ENCODE data around the gene SFXN3. TPM values are rescaled to one million over a fixed set of nuclear protein-coding genes. Genes with fewer than 3 reads are reported as not detected.

SFXN3 gene
- total RNA-seq, 1 experiment from 2014 or later: 32.1 TPM

DNA sequence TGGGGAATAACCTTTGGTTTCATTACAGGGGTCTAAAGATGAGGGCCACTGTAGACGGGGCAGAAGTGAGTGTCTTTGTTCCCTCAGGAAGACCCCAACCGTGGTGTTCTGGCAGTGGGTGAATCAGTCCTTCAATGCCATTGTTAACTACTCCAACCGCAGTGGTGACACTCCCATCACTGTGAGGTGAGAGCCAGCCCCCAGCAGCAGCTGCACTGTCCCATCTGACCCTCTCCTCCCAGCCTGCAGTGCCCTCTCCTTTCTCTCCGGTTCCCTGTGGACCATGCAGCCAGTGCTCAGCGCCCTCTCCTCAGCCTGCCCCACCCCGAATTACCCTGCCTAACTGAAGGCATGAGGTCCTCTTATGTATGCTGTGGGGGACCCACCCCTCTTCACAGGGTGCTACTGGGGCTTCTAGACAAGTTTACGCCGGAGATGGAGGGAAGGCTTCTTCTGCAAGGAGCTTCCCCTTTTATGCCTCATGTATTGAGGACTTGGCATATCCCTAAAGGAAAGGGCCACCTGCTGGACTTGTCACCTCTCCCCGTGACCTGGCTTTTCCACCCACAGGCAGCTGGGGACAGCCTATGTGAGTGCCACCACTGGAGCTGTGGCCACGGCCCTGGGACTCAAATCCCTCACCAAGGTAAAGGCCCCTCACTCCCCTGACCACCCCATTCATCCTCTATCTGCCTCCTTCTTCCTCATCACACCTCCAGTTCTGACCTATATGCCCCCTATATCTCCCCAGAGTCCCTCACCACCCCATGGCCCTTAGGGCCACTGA, 5.1 kb downstream of the SFXN3 start:
- no peak for DNase-seq (ENCODE audit: low read depth)

GRCh38 chr10:101036726-101037125, 5.7 kb downstream of the SFXN3 start:
- no peak for DNase-seq (ENCODE audit: low read depth)

DNA sequence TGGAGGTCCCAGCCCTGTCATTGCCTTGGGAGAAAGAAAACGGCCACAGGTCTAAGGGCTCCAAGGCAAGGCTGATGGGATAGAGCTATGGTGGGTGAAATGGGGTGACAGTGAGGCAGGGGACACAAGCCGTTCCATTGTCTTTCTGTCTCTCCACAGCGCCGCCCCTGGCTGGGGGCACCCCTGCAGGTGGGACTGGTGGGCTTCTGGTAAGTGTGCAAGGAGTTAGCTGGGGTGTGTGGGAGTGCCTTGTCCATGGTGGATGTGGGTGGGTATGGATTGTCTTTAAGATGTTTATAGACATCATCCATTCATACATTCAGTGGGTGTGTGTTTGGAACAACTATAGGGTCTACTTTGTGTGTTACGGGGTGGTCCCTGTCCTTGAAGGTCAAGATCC, 7.5 kb downstream of the SFXN3 start:
- no peak for DNase-seq (ENCODE audit: low read depth)

DNA sequence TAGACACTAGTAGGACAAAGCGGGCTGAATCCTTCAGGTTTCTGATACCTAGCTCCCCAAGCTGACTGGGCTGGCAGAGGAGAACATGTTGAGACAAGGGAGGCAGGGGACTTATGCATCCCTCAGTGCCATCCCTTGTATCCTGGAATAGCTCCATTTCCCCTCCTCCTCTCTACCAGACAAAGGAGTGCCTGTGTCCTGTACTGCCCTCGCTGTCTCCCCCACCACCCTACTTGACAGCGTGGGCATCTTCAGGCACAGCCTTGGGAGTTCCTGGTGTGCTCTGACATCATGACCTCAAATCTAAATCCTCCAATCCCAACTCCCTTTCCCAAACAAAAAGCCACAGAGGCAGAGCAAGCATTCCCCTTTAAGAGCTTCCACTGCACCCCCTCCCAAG, 9.0 kb downstream of the SFXN3 start:
- DNase-seq (ENCODE audit: low read depth): no peak

- DNase-seq (ENCODE audit: low read depth): no peak
Measured at GRCh38 chr10:101040851-101041250, 9.8 kb downstream of the SFXN3 start.

DNA sequence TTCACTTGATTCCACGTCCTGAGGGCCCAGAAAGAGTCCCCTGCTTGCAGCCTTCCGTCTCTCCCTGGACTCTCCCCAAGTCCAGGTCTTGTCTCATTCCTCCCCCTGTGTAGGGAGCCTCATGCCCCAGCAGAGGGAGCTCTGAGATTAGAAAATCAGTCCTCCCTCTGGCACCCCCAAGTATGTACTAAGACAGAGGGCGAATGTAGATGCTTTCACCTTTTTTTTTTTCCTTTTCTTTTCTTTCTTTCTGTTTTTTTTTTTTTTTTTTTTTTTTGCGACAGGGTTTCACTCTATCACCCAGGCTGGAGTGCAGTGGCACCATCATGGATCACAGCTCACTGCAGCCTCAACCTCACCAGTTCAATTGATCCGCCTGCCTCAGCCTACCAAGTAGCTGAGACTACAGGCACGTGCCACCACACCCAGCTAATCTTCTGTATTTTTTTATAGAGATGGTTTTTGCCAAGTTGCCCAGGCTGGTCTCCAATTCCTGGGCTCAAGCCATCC, 10.3 kb downstream of the SFXN3 start:
- peak; percentile 69 for DNase-seq (ENCODE audit: low read depth)

DNA sequence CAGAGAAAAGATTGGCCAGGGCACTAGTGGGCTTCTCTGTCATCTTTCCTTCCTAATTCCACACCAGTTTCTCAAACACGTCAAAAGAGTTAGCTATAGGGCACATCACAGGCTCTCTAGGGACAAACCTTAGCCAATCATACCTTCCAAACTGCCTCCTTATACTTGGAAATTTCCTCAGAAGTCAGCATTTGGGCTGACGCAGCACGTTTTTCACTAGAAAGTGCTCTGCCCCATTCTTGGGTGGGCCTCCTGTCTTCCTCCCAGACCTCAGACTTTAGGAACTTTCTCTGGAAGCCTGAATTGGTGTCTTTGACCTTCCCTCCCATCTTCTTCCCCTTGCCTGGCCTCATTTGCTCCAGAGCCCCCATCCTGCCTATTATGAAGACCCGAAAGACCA, 11.1 kb downstream of the SFXN3 start:
- DNase-seq (ENCODE audit: low read depth): no peak

DNA sequence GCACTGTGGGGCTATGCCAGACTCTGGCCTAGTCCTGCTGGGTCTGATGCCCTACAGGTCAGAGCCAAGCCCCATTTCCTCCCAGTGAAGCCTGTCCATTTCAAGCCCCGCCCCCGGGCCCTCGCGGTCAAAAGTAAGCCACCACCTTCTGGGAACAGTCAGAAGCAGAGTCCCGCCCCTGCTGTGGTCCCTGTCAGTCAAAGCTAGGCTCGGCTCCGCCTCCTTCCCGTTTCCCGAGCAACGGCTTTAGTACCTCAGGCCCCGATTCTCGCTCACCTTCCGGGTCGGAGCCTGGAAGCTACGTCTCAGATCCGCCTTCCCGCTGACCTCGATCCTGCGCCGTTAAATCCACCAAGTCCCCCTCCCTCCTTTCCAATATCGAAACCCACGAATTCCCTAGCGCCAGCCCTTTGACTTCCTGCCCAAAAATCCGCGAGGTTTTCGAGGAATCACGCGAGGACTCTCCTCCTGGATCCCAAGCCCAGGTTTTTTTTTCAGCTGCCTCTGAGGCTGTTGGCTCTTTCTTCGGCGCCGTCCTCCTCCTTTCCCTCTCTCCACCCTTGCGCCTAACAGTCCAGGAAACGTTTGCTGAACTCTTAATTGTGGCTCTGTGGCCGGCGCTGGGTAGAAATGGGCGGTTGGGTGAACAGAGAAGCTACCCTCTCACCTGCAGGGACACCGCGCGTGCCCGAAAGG, 11.8 kb downstream of the SFXN3 start:
- DNase-seq (ENCODE audit: low read depth): peak; percentile 95

DNA sequence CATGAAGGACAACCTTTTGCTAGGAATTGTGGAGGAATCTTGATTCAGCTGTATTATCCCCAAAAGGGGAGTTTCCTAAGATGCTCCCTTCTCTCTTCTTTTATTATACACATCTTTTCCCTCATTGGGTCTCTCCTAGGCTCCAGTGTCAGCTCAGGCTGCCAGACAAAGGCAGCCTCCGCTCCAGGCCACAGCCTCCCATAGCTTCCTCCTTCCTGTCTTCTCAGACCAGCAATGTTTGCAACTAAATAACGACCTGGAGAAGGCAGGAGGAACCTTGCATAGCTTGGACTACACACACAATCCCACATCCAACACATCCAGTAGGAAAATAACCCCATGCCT, 12.3 kb downstream of the SFXN3 start:
- no peak for DNase-seq (ENCODE audit: low read depth)

DNA sequence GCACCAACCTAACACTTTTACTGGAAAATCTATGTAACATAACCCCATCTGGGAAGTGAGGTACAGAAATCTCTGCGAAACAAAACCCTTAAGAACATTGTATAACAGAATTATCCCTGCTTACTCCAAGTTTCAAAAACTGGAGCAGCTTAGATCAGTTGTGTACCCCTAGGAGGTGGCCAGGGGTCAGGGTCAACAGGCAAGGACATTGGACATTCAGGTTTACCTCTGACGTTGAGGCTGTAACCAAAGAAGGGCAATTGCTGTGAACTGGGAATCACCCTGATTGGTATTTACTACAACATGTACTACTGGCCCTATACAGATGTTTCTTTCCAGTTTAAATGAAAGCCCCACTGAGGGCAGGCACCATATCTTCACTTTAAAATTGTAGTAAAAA, 13.1 kb downstream of the SFXN3 start:
- no peak for DNase-seq (ENCODE audit: low read depth)

DNA sequence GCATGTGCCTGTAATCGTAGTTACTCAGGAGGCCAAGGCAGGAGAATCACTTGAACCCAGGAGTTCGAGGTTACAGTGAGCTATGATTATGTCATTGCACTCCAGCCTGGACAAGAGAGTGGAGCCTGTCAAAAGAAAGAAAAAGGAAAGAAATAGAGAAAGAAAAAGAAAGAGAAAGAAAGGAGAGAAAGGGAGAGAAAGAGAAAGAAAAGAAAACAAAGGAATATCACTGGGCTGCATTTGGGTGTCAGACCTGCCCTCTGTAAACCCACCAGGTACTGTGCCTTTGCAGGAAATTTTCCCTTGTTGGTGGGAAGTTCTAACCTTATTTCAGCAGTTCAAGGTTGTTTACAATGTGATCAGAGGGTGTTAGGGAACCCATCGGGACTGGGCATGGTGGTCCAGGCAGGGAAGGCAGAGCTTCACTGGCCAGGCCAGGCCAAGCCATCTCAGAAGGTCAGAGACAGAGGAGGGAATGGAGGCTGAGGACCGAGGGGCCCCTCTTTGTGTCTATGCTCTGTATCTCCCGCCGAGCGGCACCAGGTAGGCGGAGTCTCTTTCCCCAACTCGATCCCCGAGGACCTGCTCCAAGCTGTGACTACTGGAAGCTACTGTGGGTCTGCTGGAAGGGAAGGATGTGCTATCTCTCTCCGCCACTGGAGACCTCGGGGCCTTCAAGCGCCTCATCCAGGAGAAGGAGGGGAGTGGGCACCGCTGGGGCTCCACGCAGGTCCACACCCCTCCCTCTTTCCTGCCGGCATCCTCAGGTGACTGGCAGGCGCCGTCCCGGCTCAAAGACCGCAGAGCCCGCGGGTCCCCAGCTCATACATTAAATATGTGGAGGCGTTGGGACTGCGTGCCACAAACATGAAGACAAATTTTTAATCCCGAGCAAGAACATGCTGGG, 15.6 kb downstream of the SFXN3 start:
- DNase-seq (ENCODE audit: low read depth): no peak

DNA sequence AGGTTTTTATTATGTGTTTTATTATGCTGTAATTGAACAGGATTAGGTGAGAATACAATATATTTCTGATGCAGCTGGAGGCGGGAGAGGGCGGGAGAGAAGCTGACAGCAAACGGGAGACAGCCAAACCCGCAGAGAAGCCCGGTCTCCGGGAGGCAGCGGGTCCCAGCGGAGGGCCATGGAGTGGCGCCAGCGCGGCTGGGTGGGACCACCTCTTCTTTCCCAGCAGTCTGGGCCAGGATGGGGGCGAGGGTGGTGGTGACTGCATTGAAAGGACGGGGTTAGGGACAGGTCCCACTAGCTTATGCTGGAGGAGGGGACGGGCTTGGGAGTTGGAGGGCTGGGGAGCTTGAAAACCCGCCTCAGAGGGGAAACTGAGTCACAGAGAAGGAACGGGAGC, 16.2 kb downstream of the SFXN3 start:
- DNase-seq (ENCODE audit: low read depth): no peak

- DNase-seq (ENCODE audit: low read depth): no peak
Measured at GRCh38 chr10:101047961-101048892, 17.2 kb downstream of the SFXN3 start.

DNA sequence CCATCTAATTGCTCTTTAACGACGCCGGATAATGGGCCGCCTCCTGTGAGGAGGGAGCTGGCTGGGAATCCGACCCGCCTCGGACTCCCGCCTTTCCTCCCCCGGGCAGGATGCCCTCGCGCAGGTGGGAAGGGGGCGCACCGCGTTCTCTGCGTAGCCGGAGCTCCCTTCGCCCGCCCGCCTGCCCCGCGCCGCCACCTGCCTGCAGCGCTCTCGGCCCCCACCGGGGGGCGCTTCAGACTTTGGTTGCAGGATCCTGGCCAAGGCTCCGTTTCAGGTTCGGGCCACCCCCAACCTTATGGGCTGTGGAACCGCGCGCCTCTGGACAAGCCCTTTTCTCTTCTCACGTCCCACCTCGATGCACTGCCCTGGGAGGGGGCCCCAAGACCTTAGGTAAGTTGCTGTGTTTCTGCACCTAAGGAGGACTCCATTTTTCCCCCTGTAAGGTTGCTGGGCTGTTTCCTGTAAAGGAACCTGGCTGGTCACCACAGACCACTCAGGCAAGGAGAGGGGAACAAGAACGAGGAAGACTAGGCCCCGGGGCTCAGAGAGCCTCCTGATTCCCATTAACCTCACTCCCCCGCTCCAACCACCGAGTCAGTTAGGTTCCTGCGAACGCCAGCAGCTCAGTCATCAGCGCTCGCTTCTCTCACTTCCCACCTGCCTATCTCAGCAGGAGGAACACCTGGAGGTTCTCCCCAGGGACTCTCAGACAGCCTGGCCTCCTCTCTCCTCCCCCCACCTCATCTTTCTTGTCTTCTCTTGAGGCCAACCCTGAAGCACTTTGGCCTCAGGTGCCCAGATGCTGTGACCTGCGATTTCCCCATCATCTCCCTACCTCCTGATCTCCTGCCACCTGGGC, 19.4 kb downstream of the SFXN3 start:
- peak; percentile 56 for DNase-seq (ENCODE audit: low read depth)

GRCh38 chr10:101052285-101052684, 21.3 kb downstream of the SFXN3 start:
- DNase-seq (ENCODE audit: low read depth): peak; percentile 70

DNA sequence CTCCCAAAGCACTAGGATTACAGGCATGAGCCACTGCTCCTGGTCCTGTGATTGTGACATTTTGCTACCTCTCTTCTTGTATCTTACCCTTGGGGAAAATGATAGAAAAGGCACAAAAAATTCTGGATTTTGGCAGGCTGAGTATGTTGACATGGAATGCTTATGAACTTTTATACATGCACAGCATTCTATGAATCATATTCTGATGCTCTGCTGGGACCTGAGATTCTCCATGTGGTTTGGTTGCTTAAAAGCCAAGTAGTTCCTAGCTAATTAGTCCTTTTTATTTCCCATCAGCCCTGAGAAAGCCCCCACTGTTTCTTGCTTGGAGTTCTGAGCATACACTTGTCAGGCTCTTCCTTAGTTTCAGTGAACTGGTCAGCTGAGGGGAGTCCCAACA, 22.5 kb downstream of the SFXN3 start:
- no peak for DNase-seq (ENCODE audit: low read depth)

GRCh38 chr10:101054351-101054750, 23.3 kb downstream of the SFXN3 start:
- no peak for DNase-seq (ENCODE audit: low read depth)

DNA sequence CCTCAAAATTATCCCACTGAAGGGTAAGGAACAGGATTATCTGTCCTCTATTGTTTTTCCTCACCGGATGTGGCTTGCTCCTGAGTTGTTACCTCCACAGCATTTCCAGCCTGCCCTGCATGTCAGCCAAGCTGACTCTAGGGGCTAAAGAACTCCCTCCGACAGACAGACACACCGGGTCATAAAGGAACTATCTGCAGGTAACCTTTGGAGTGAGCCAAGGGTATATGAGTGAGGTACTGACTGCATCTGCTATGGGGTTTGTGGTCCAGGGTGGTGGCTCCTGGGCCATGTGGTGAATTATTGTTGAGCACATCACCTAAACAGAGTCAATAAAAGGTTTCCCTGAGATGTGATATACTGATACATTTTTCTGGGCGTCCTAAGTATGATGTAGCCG, 23.8 kb downstream of the SFXN3 start:
- DNase-seq (ENCODE audit: low read depth): no peak

- no peak for DNase-seq (ENCODE audit: low read depth)
Measured at GRCh38 chr10:101055411-101055810, 24.4 kb downstream of the SFXN3 start.

Data from Daoy (cell line).